GM19025 (cell line): ENCODE measurements around the gene TRIB2.

Experiments used
- ATAC-seq: cut with Tn5 transposase; IDR thresholded peaks from one replicate; pipeline ENCODE4 v1.9.1; 2021; ENCODE audit warnings: mild to moderate bottlenecking, low read depth, moderate library complexity; ENCODE audit not compliant: unreplicated experiment

TRIB2 gene

GRCh38 chr2:12694990-12695774 lies 21.6 kb upstream of the TRIB2 start:
- no peak for ATAC-seq

GRCh38 chr2:12697617-12698016 lies 19.1 kb upstream of the TRIB2 start:
- no peak for ATAC-seq

GRCh38 chr2:12700989-12701388 lies 15.7 kb upstream of the TRIB2 start:
- ATAC-seq = no peak

GRCh38 chr2:12701786-12702167 lies 15.0 kb upstream of the TRIB2 start:
- ATAC-seq = no peak

- ATAC-seq = no peak
Measured at GRCh38 chr2:12702168-12703121, 14.3 kb upstream of the TRIB2 start.

- no peak for ATAC-seq
Measured at GRCh38 chr2:12704378-12704777, 12.4 kb upstream of the TRIB2 start.

GRCh38 chr2:12705230-12705629 lies 11.5 kb upstream of the TRIB2 start:
- ATAC-seq = no peak

GRCh38 chr2:12705742-12706141 lies 11.0 kb upstream of the TRIB2 start:
- ATAC-seq = no peak

- ATAC-seq = no peak
Measured at GRCh38 chr2:12708508-12709206, 8.1 kb upstream of the TRIB2 start.

- no peak for ATAC-seq
Measured at GRCh38 chr2:12709207-12709522, 7.6 kb upstream of the TRIB2 start.

GRCh38 chr2:12710301-12710700 lies 6.4 kb upstream of the TRIB2 start:
- ATAC-seq = no peak

GRCh38 chr2:12711339-12711738 lies 5.4 kb upstream of the TRIB2 start:
- no peak for ATAC-seq

GRCh38 chr2:12712881-12713280 lies 3.9 kb upstream of the TRIB2 start:
- no peak for ATAC-seq

GRCh38 chr2:12714391-12715221 lies 2.1 kb upstream of the TRIB2 start:
- ATAC-seq = no peak

GRCh38 chr2:12715258-12716031 lies 1.3 kb upstream of the TRIB2 start:
- no peak for ATAC-seq

GRCh38 chr2:12716032-12716281 lies 779 bp upstream of the TRIB2 start:
- no peak for ATAC-seq

- ATAC-seq = peak; percentile 33
Measured at GRCh38 chr2:12717191-12718014, 667 bp downstream of the TRIB2 start.

- ATAC-seq = no peak
Measured at GRCh38 chr2:12718015-12718671, 1.4 kb downstream of the TRIB2 start.
